GM18870 (cell line): ENCODE results near the gene ERCC2.

Experiments used
- ATAC-seq: cut with Tn5 transposase; IDR thresholded peaks from one replicate; pipeline ENCODE4 v1.9.1; 2021; ENCODE audit warnings: moderate library complexity; ENCODE audit not compliant: unreplicated experiment

The ERCC2 gene

GRCh38 chr19:45355910-45356309 lies 14.5 kb downstream of the ERCC2 start:
- ATAC-seq, result no peak

GRCh38 chr19:45355402-45355801 lies 15.0 kb downstream of the ERCC2 start:
- ATAC-seq, result no peak

- no peak for ATAC-seq
Measured at GRCh38 chr19:45354241-45354842, 16.0 kb downstream of the ERCC2 start.

GRCh38 chr19:45352914-45353796 lies 17.2 kb downstream of the ERCC2 start:
- ATAC-seq, result no peak

GRCh38 chr19:45352471-45352870 lies 17.9 kb downstream of the ERCC2 start:
- ATAC-seq, result no peak

- no peak for ATAC-seq
Measured at GRCh38 chr19:45352062-45352461, 18.3 kb downstream of the ERCC2 start.

GRCh38 chr19:45351401-45351952 lies 18.9 kb downstream of the ERCC2 start:
- ATAC-seq, result no peak

- no peak for ATAC-seq
Measured at GRCh38 chr19:45350477-45351058, 19.8 kb downstream of the ERCC2 start.

- no peak for ATAC-seq
Measured at GRCh38 chr19:45349430-45349941, 20.9 kb downstream of the ERCC2 start.

- no peak for ATAC-seq
Measured at GRCh38 chr19:45349126-45349415, 21.3 kb downstream of the ERCC2 start.

GRCh38 chr19:45348367-45349125 lies 21.8 kb downstream of the ERCC2 start:
- no peak for ATAC-seq

- no peak for ATAC-seq
Measured at GRCh38 chr19:45347570-45348366, 22.6 kb downstream of the ERCC2 start.

- no peak for ATAC-seq
Measured at GRCh38 chr19:45346449-45346848, 23.9 kb downstream of the ERCC2 start.

GRCh38 chr19:45345506-45345860 lies 24.9 kb downstream of the ERCC2 start:
- ATAC-seq, result no peak

- ATAC-seq, result no peak
Measured at GRCh38 chr19:45344621-45345505, 25.5 kb downstream of the ERCC2 start.

- ATAC-seq, result no peak
Measured at GRCh38 chr19:45342911-45343310, 27.5 kb downstream of the ERCC2 start.

- no peak for ATAC-seq
Measured at GRCh38 chr19:45340899-45341453, 29.4 kb downstream of the ERCC2 start.

- ATAC-seq, result no peak
Measured at GRCh38 chr19:45340232-45340898, 30.0 kb downstream of the ERCC2 start, which contains the start of gene KLC3. Gene KLC3, plus strand, starts transcription at chr19:45340750. Its CDS starts 4,792 bp downstream, at chr19:45345542.
